ENCODE data around the gene RALGPS1. TPM values are rescaled to one million over a fixed set of nuclear protein-coding genes. Genes with fewer than 3 reads are reported as not detected.

Gene RALGPS1
- total RNA-seq, 1 experiment from 2014 or later: 28.5 TPM

GRCh38 chr9:127210851-127211730 is 296.5 kb downstream of the RALGPS1 start:
- Mint-ChIP-seq H3K27me3 (ENCODE audit: low read depth) (no peaks in the 10 kb centered on the region), H3K4me3 (no peak overlapping the region), H3K9me3 (no peaks in the 10 kb centered on the region), H3K36me3 (no peaks in the 10 kb centered on the region), H3K4me1 (peaks cover 25% of the 10 kb centered on the region), H3K27ac (peak overlapping the region; percentile 79)
- ATAC-seq (peak; percentile 56), DNase-seq (ENCODE audit: low spot score) (no peak)
- ChIA-PET POLR2A (interaction anchor here (0.7 kb wide), 1 partner anchor 186 kb away, joined by 3 read pairs; the partner anchor contains the start of gene SLC2A8), CTCF (interaction anchor here (0.5 to 7.1 kb wide), 31 partner anchors 8 to 297 kb away, joined by 3 to 63 read pairs (median 5); partner anchors contain the start of genes ANGPTL2, GARNL3, RALGPS1 and SLC2A8)
- TF ChIP-seq FOXP4 (CRISPR knock-in tag; IDR thresholded peaks at IDR 0.05) (0 out of 2 replicates have a peak, but pooled peaks have one; percentile 25), KAT7 (CRISPR knock-in tag; IDR thresholded peaks at IDR 0.05; ENCODE audit: borderline replicate concordance) (no peak), NR2C2 (CRISPR knock-in tag; IDR thresholded peaks at IDR 0.05) (no peak), EMX1 (CRISPR knock-in tag; IDR thresholded peaks at IDR 0.05) (no peak), ZNF671 (CRISPR knock-in tag; IDR thresholded peaks at IDR 0.05) (no peak), CBFB (CRISPR knock-in tag; IDR thresholded peaks at IDR 0.05; ENCODE audit: low read depth) (no peak), GRHL2 (CRISPR knock-in tag; IDR thresholded peaks at IDR 0.05; ENCODE audit: insufficient replicate concordance, severe bottlenecking) (no peak), TCF7 (CRISPR knock-in tag; IDR thresholded peaks at IDR 0.05; ENCODE audit: low read depth) (no peak)

DNA sequence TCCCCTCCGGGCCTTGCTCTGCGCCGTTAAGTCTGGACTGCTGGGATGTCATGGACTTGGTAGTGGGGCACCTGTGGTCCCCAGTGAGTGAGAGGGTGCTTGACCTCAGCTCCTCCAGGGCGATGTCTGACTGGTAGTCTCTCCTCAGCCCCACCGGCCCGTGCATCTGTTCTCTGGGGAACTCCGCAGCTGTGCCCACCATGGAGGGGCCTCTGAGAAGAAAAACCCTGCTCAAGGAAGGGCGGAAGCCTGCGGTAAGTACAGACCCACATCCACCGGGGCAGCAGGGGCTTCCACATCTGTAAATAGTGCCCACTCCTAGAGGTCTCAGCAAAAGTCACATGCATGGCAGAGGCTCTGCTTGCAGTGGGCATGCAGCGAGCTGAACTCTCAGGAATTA is 297.4 kb downstream of the RALGPS1 start:
- H3K36me3 Mint-ChIP-seq: no peaks in the 10 kb centered on the region
- H3K27me3 Mint-ChIP-seq (ENCODE audit: low read depth): no peaks in the 10 kb centered on the region
- peaks cover 25% of the 10 kb centered on the region for H3K4me1 Mint-ChIP-seq
- H3K27ac Mint-ChIP-seq: no peak overlapping the region
- ATAC-seq (no peak), DNase-seq (ENCODE audit: low spot score) (no peak)
- ChIA-PET CTCF (interaction anchor here (0.6 to 7.1 kb wide), 23 partner anchors 8 to 297 kb away, joined by 3 to 63 read pairs (median 5); partner anchors contain the start of genes ANGPTL2, GARNL3, RALGPS1 and SLC2A8), POLR2A (no interaction called here)
- H3K9me3 Mint-ChIP-seq: no peaks in the 10 kb centered on the region
- no peak overlapping the region for H3K4me3 Mint-ChIP-seq
- TF ChIP-seq HMGA2 (CRISPR knock-in tag; IDR thresholded peaks at IDR 0.05) (no peak), MYBL2 (CRISPR knock-in tag; IDR thresholded peaks at IDR 0.05) (no peak), MXD4 (CRISPR knock-in tag; IDR thresholded peaks at IDR 0.05; ENCODE audit: borderline replicate concordance) (no peak), FOXJ3 (CRISPR knock-in tag; IDR thresholded peaks at IDR 0.05; ENCODE audit: borderline replicate concordance) (no peak), EMX1 (CRISPR knock-in tag; IDR thresholded peaks at IDR 0.05) (no peak), SOX15 (CRISPR knock-in tag; IDR thresholded peaks at IDR 0.05) (no peak), NR2C2 (CRISPR knock-in tag; IDR thresholded peaks at IDR 0.05) (no peak), JAZF1 (CRISPR knock-in tag; IDR thresholded peaks at IDR 0.05) (no peak), ATF2 (CRISPR knock-in tag; IDR thresholded peaks at IDR 0.05; ENCODE audit: borderline replicate concordance, low read depth) (no peak)
- TF ChIP-seq, protein P1, sequence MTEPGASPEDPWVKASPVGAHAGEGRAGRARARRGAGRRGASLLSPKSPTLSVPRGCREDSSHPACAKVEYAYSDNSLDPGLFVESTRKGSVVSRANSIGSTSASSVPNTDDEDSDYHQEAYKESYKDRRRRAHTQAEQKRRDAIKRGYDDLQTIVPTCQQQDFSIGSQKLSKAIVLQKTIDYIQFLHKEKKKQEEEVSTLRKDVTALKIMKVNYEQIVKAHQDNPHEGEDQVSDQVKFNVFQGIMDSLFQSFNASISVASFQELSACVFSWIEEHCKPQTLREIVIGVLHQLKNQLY (CRISPR knock-in tag; IDR thresholded peaks at IDR 0.05): no peak
- TF ChIP-seq, protein P2, sequence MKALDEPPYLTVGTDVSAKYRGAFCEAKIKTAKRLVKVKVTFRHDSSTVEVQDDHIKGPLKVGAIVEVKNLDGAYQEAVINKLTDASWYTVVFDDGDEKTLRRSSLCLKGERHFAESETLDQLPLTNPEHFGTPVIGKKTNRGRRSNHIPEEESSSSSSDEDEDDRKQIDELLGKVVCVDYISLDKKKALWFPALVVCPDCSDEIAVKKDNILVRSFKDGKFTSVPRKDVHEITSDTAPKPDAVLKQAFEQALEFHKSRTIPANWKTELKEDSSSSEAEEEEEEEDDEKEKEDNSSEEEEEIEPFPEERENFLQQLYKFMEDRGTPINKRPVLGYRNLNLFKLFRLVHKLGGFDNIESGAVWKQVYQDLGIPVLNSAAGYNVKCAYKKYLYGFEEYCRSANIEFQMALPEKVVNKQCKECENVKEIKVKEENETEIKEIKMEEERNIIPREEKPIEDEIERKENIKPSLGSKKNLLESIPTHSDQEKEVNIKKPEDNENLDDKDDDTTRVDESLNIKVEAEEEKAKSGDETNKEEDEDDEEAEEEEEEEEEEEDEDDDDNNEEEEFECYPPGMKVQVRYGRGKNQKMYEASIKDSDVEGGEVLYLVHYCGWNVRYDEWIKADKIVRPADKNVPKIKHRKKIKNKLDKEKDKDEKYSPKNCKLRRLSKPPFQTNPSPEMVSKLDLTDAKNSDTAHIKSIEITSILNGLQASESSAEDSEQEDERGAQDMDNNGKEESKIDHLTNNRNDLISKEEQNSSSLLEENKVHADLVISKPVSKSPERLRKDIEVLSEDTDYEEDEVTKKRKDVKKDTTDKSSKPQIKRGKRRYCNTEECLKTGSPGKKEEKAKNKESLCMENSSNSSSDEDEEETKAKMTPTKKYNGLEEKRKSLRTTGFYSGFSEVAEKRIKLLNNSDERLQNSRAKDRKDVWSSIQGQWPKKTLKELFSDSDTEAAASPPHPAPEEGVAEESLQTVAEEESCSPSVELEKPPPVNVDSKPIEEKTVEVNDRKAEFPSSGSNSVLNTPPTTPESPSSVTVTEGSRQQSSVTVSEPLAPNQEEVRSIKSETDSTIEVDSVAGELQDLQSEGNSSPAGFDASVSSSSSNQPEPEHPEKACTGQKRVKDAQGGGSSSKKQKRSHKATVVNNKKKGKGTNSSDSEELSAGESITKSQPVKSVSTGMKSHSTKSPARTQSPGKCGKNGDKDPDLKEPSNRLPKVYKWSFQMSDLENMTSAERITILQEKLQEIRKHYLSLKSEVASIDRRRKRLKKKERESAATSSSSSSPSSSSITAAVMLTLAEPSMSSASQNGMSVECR (CRISPR knock-in tag; IDR thresholded peaks at IDR 0.05; ENCODE audit: borderline replicate concordance): no peak
- TF ChIP-seq, protein P3, sequence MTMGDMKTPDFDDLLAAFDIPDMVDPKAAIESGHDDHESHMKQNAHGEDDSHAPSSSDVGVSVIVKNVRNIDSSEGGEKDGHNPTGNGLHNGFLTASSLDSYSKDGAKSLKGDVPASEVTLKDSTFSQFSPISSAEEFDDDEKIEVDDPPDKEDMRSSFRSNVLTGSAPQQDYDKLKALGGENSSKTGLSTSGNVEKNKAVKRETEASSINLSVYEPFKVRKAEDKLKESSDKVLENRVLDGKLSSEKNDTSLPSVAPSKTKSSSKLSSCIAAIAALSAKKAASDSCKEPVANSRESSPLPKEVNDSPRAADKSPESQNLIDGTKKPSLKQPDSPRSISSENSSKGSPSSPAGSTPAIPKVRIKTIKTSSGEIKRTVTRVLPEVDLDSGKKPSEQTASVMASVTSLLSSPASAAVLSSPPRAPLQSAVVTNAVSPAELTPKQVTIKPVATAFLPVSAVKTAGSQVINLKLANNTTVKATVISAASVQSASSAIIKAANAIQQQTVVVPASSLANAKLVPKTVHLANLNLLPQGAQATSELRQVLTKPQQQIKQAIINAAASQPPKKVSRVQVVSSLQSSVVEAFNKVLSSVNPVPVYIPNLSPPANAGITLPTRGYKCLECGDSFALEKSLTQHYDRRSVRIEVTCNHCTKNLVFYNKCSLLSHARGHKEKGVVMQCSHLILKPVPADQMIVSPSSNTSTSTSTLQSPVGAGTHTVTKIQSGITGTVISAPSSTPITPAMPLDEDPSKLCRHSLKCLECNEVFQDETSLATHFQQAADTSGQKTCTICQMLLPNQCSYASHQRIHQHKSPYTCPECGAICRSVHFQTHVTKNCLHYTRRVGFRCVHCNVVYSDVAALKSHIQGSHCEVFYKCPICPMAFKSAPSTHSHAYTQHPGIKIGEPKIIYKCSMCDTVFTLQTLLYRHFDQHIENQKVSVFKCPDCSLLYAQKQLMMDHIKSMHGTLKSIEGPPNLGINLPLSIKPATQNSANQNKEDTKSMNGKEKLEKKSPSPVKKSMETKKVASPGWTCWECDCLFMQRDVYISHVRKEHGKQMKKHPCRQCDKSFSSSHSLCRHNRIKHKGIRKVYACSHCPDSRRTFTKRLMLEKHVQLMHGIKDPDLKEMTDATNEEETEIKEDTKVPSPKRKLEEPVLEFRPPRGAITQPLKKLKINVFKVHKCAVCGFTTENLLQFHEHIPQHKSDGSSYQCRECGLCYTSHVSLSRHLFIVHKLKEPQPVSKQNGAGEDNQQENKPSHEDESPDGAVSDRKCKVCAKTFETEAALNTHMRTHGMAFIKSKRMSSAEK (CRISPR knock-in tag; IDR thresholded peaks at IDR 0.05; ENCODE audit: borderline replicate concordance): no peak
- TF ChIP-seq, protein P4, sequence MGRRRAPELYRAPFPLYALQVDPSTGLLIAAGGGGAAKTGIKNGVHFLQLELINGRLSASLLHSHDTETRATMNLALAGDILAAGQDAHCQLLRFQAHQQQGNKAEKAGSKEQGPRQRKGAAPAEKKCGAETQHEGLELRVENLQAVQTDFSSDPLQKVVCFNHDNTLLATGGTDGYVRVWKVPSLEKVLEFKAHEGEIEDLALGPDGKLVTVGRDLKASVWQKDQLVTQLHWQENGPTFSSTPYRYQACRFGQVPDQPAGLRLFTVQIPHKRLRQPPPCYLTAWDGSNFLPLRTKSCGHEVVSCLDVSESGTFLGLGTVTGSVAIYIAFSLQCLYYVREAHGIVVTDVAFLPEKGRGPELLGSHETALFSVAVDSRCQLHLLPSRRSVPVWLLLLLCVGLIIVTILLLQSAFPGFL (CRISPR knock-in tag; IDR thresholded peaks at IDR 0.05; ENCODE audit: borderline replicate concordance): no peak
